Measurements from ENCODE around the gene CIAO3. TPM values are rescaled to one million over a fixed set of nuclear protein-coding genes. Genes with fewer than 3 reads are reported as not detected.
"Not testable (repeated sequence)": the region's sequence is repeated elsewhere in the genome, so short reads cannot be mapped to it uniquely, and the experiment has no call there.

Gene CIAO3
- total RNA-seq, 6 donors from 2014 or later: 27.8 to 96.4 (median 33.1) TPM

DNA sequence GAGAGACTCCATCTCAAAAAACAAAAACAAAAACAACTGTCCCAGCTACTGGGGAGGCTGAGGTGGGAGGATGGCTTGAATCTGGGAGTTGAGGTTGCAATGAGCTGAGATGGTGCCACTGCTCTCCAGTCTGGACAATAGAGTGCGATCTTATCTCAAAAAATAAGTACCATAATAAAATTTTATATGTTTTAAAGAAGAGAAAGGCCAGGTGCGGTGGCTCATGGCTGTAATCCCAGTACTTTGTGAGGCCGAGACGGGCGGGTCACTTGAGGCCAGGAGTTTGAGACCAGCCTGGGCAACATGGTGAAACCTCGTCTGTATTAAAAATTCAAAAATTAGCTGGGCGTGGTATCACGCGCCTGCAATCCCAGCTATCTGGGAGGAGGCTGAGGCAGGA is 36.0 kb upstream of the CIAO3 start:
- H3K36me3 ChIP-seq: no peaks in the 10 kb centered on the region
- 89 to 91% methylated on average over 9 of the region's 9 CpGs for WGBS, 2 donors
- H3K4me3 ChIP-seq: no peak overlapping the region
- H3K27ac ChIP-seq: no peak overlapping the region
- ATAC-seq (ENCODE audit: low FRiP score in 2 of 2) (no peak), DNase-seq (no peak)
- peaks cover 0 to 5% (median 0%) of the 10 kb centered on the region in 4 donors for H3K27me3 ChIP-seq
- H3K4me1 ChIP-seq: no peaks in the 10 kb centered on the region
- no peak for TF ChIP-seq POLR2AphosphoS5 (IDR thresholded peaks at IDR 0.05)
- no peak for TF ChIP-seq POLR2A (IDR thresholded peaks at IDR 0.05)
- no peaks in the 10 kb centered on the region for H3K9me3 ChIP-seq

DNA sequence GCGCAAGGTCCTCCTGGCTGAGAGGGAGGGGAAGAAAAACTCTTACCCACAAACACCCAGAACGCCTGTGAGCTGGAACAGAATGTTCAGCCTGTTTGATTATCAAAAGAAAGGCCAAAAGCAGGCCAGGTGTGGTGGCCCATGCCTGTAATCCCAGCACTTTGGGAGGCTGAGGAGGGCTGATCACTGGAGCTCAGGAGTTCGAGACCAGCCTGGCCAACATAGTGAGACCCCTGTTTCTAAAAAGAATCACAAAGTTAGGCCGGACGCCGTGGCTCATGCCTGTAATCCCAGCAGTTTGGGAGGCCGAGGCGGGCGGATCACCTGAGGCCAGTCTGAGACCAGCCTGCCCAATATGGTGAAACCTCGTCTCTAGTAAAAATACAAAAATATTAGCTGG is 35.5 kb upstream of the CIAO3 start:
- ATAC-seq (ENCODE audit: low FRiP score in 2 of 2); DNase-seq: not testable (repeated sequence)

DNA sequence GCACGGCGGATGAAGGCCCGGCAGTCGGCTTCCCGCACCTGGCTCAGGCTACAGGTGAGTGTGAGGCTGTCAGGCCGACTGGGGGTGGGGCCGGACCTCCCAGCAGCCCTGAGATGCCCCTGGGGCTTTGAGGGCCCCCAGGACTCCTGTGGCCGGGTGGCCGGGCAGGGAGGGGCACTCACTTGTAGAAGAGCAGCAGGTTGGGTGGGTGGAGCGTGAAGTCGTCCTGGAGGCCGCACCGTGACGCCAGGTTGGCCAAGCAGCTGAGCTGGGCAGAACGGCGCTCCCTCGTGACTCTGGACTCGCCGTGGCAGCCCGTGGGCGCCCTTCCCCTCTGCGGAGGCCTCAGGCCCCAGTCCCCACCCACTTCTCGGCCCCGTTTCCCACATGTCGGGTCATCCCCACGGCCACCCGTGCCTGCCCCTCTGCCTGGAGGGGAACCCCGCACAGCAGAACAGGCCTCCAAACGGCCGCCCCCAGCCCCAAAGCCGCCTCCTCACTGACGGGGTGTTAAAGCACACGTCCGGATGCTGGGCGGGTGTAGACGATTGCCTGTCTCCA is 34.5 kb upstream of the CIAO3 start:
- TF ChIP-seq, protein P1, sequence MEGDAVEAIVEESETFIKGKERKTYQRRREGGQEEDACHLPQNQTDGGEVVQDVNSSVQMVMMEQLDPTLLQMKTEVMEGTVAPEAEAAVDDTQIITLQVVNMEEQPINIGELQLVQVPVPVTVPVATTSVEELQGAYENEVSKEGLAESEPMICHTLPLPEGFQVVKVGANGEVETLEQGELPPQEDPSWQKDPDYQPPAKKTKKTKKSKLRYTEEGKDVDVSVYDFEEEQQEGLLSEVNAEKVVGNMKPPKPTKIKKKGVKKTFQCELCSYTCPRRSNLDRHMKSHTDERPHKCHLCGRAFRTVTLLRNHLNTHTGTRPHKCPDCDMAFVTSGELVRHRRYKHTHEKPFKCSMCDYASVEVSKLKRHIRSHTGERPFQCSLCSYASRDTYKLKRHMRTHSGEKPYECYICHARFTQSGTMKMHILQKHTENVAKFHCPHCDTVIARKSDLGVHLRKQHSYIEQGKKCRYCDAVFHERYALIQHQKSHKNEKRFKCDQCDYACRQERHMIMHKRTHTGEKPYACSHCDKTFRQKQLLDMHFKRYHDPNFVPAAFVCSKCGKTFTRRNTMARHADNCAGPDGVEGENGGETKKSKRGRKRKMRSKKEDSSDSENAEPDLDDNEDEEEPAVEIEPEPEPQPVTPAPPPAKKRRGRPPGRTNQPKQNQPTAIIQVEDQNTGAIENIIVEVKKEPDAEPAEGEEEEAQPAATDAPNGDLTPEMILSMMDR (IDR thresholded peaks at IDR 0.05): no peak
- no peak for TF ChIP-seq EP300 (IDR thresholded peaks at IDR 0.05)
- no peak for TF ChIP-seq POLR2A (IDR thresholded peaks at IDR 0.05)
- TF ChIP-seq POLR2AphosphoS5 (IDR thresholded peaks at IDR 0.05): no peak
- Histone ChIP-seq H3K9me3 (no peaks in the 10 kb centered on the region), H3K27me3 (peaks cover 0 to 5% (median 0%) of the 10 kb centered on the region in 4 donors), H3K27ac (no peak overlapping the region), H3K36me3 (no peaks in the 10 kb centered on the region), H3K4me1 (no peaks in the 10 kb centered on the region), H3K4me3 (no peak overlapping the region)
- DNase-seq: peak in 1 of 2 donors; percentile 81
- peak in 1 of 2 donors; percentile 6 for ATAC-seq (ENCODE audit: low FRiP score in 2 of 2)
- WGBS, 2 donors: 79 to 83% methylated on average over 24 to 35 of the region's 36 CpGs

More for the DNA sequence above, 35.5 kb upstream of the CIAO3 start:
- H3K4me1 ChIP-seq, H3K36me3 ChIP-seq, H3K9me3 ChIP-seq, H3K4me3 ChIP-seq, H3K27ac ChIP-seq, H3K27me3 ChIP-seq: not testable (repeated sequence)
- 89 to 91% methylated on average over 10 of the region's 10 CpGs for WGBS, 2 donors

DNA sequence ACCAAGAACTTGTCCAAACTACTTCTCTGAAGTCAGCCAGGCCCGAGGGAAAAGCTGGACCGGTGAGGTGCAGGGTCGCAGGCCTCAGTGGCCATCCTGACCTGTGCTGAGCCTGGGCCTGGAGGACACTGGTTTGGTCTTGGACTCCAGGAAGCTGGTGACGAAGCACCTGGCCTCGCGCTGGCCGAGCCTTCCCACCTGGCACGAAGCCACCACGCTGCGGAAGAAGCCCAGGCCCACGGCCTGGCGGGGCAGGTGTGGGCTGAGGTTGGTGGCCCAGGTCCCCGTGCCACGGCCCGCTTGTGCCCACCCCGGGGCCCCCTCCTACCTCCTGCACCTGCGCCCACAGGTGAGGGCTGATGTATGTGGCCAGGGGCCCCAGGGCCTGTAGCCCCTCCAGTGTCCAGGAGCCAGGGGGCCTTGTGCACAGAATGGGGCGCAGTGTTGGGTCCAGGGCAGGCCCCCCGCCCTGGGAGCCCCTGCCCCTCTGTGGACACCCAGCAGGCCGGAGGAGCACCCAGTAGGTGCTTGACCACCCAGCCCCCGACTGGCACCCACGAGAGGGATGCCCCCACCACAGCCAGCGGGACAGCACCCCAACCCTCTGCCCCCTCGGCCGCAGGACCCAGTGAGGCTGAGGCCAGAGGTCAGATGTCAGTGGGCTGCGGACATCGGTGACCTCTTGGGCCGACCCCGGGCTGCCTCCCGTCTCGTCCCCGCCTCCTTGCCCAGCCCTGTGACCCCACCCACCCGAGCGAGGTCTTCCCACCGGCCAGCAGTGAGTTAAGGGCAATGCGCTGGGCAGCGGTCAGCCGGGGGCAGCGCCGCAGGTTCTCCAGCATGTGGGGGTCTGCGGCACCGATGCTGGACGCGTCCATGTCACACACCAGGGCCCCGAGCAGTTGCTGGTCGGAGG is 33.5 kb upstream of the CIAO3 start:
- no peak overlapping the region for H3K4me3 ChIP-seq
- TF ChIP-seq EP300 (IDR thresholded peaks at IDR 0.05) (no peak), POLR2AphosphoS5 (IDR thresholded peaks at IDR 0.05) (no peak), POLR2A (IDR thresholded peaks at IDR 0.05) (no peak)
- TF ChIP-seq, protein P1 (IDR thresholded peaks at IDR 0.05): no peak
- 79 to 81% methylated on average over 5 to 36 of the region's 46 CpGs for WGBS, 2 donors
- no peaks in the 10 kb centered on the region for H3K36me3 ChIP-seq
- no peak for ATAC-seq (ENCODE audit: low FRiP score in 2 of 2)
- no peaks in the 10 kb centered on the region for H3K4me1 ChIP-seq
- no peak overlapping the region for H3K27ac ChIP-seq
- peak in 1 of 2 donors; percentile 78 for DNase-seq
- no peaks in the 10 kb centered on the region for H3K9me3 ChIP-seq
- peaks cover 0 to 5% (median 0%) of the 10 kb centered on the region in 4 donors for H3K27me3 ChIP-seq

DNA sequence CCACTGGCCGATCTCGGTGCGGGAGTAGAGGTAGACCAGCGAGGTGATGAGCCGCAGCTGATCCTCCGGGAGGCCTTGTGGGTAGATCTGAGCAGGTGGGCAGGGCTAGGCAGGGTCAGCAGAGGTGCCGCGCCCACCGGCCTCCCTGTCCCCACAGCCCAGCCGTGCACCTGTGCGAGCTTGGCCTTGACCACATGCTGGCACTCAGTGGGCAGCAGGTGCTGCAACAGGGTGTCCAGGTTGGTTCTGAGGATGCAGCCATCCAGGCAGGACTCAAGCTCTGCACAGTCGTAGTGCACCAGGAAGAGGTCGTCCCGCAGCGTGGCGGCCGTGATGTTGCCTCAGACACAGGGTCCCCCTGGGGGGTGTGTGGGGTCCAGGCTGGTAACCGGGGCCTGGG is 32.2 kb upstream of the CIAO3 start:
- ATAC-seq (ENCODE audit: low FRiP score in 2 of 2) (no peak), DNase-seq (peak in 1 of 2 donors; percentile 76)
- Histone ChIP-seq H3K9me3 (no peaks in the 10 kb centered on the region), H3K4me3 (no peak overlapping the region), H3K27ac (no peak overlapping the region), H3K27me3 (peaks cover 0 to 5% (median 0%) of the 10 kb centered on the region in 4 donors), H3K36me3 (no peaks in the 10 kb centered on the region), H3K4me1 (no peaks in the 10 kb centered on the region)
- 77 to 88% methylated on average over 2 to 12 of the region's 18 CpGs for WGBS, 2 donors
- TF ChIP-seq POLR2AphosphoS5 (IDR thresholded peaks at IDR 0.05) (no peak), EP300 (IDR thresholded peaks at IDR 0.05) (no peak), POLR2A (IDR thresholded peaks at IDR 0.05) (no peak)
- TF ChIP-seq, protein P1 (IDR thresholded peaks at IDR 0.05): no peak

All from upper lobe of left lung (tissue), 6 donors.